Esophagus muscularis mucosa (tissue), 4 donors: ENCODE results near the gene DIAPH1. TPM values are rescaled to one million over a fixed set of nuclear protein-coding genes. Genes with fewer than 3 reads are reported as not detected.

ENCODE experiments used
- DNase-seq: peaks from one replicate; pipeline ENCODE4 v3.0.0-alpha.2; 2017; ENCODE audit errors: extremely low spot score
- H3K27ac ChIP-seq, 4 donors: fragments of 200-600 bp; sonication (generic); replicated peaks in 1 of 4; 1 replicate in 3 of 4; 2 replicates in 1 of 4; pipeline ENCODE4 v1.5.1; 2016 to 2019; ENCODE audit warnings: mild to moderate bottlenecking in 1 of 4
- H3K27me3 ChIP-seq, 4 donors: fragments of 200-600 bp; sonication (generic); one replicate each; pipeline versions ENCODE4 v1.5.1 to v1.6.0; 2016 to 2019
- H3K36me3 ChIP-seq, 4 donors: fragments of 200-600 bp; sonication (generic); one replicate each; pipeline ENCODE4 v1.5.1; 2016 to 2019
- H3K4me1 ChIP-seq, 4 donors: fragments of 200-600 bp; sonication (generic); one replicate each; pipeline ENCODE4 v1.5.1; 2016 to 2019
- H3K4me3 ChIP-seq, 4 donors: fragments of 200-600 bp; sonication (generic); 1 replicate in 2 of 4; 2 replicates in 2 of 4; pipeline ENCODE4 v1.5.1; 2016 to 2019; ENCODE audit warnings: mild to moderate bottlenecking in 4 of 4, moderate library complexity in 1 of 4
- H3K9me3 ChIP-seq, 4 donors: fragments of 200-600 bp; sonication (generic); 1 replicate in 3 of 4; 2 replicates in 1 of 4; pipeline ENCODE4 v1.5.1; 2016 to 2019
- EP300 ChIP-seq: sonication (generic); formaldehyde crosslinking; IDR thresholded peaks from one replicate; pipeline ENCODE4 v1.6.1; 2017; ENCODE audit warnings: antibody characterized with exemption
- POLR2A ChIP-seq: fragments of 450-650 bp; IDR thresholded peaks from one replicate; pipeline ENCODE4 v1.6.1; 2017; ENCODE audit warnings: antibody characterized with exemption, moderate library complexity, mild to moderate bottlenecking, low read depth
- POLR2AphosphoS5 ChIP-seq, 2 donors: sonication (generic); formaldehyde crosslinking; IDR thresholded peaks; one replicate each; pipeline ENCODE4 v1.6.1; 2017; ENCODE audit warnings: antibody characterized with exemption in 2 of 2
- WGBS: methylation state at CpG from one replicate; pipeline ENCODE4 v1.1.5; 2018; 5-methylcytosine and 5-hydroxymethylcytosine counted together
- intact Hi-C: fragments of 100-400 bp; cut with DNase I; formaldehyde crosslinking; loops from one replicate; pipeline ENCODE4 v1.15.1; 2023
- total RNA-seq, 4 donors: library from RNA; depleted of rRNA; stranded (reverse); fragments of >200 nt; gene quantifications; one replicate each; pipeline versions ENCODE4 v1.1.0 to v1.2.1, GENCODE V29; 2016
- TF ChIP-seq, protein P1 (sequence below), 3 experiments: fragments of 200-600 bp in 2 of 3; fragments of 450-650 bp in 1 of 3; sonication (generic) in 2 of 3; IDR thresholded peaks; one replicate each; pipeline ENCODE4 v1.5.1; 2017 to 2019; ENCODE audit warnings: antibody characterized with exemption in 3 of 3, mild to moderate bottlenecking in 2 of 3, moderate library complexity in 1 of 3

The DIAPH1 gene
- total RNA-seq, 4 donors from 2014 or later, result 34.1 to 53.0 (median 45.9) TPM

DNA sequence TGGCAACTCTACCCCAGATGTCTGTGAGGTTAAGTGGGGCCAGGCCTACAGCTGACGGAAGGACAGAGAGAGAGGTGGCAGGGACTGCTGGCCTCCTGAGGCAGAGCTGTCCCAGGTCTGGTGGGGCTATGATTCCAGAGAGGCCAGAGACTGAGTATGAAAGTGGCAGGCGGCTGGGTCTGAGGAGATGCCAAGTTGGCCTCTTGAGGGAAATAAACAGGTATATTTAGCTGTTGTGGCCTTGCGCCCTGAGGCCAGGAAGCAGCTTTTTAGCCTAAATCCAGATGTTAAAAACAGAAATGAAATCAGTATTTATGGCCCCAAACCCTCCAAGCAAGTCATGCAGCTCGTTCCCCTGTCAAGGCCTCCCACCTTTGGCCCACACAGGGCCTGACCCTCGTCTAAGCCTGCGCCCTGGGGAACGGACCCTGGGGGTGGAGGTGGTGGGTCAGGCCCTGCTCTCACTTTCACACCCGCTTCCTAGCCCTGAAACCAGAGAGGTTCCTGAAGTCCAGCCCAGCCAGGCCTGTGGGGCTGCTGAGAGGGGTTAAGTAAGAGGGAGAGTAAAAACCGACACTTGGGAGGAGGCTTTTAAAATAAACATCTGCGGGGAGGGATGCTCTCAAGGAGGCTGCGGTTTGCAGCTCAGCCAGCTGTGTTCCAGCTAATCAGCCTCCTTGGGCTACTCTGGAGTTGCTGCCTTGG, 111.3 kb downstream of the DIAPH1 start:
- Histone ChIP-seq H3K27me3 (no peaks in the 10 kb centered on the region), H3K27ac (peak overlapping the region; percentile 87 to 95 (median 92)), H3K9me3 (no peaks in the 10 kb centered on the region), H3K36me3 (peaks cover 3 to 63% (median 44%) of the 10 kb centered on the region in 4 donors), H3K4me3 (peak overlapping the region; percentile 36 to 56 (median 48)), H3K4me1 (peaks cover 44 to 49% (median 47%) of the 10 kb centered on the region in 4 donors)
- TF ChIP-seq EP300, result no peak
- TF ChIP-seq, protein P1, sequence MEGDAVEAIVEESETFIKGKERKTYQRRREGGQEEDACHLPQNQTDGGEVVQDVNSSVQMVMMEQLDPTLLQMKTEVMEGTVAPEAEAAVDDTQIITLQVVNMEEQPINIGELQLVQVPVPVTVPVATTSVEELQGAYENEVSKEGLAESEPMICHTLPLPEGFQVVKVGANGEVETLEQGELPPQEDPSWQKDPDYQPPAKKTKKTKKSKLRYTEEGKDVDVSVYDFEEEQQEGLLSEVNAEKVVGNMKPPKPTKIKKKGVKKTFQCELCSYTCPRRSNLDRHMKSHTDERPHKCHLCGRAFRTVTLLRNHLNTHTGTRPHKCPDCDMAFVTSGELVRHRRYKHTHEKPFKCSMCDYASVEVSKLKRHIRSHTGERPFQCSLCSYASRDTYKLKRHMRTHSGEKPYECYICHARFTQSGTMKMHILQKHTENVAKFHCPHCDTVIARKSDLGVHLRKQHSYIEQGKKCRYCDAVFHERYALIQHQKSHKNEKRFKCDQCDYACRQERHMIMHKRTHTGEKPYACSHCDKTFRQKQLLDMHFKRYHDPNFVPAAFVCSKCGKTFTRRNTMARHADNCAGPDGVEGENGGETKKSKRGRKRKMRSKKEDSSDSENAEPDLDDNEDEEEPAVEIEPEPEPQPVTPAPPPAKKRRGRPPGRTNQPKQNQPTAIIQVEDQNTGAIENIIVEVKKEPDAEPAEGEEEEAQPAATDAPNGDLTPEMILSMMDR (IDR thresholded peaks at IDR 0.05), result no peak
- TF ChIP-seq POLR2A, result no peak
- TF ChIP-seq POLR2AphosphoS5 (IDR thresholded peaks at IDR 0.05), result peak; percentile 44 to 54
- intact Hi-C loops, result no loop called here
- no peak for DNase-seq
- WGBS, result 36% methylated on average over 10 of the region's 11 CpGs

DNA sequence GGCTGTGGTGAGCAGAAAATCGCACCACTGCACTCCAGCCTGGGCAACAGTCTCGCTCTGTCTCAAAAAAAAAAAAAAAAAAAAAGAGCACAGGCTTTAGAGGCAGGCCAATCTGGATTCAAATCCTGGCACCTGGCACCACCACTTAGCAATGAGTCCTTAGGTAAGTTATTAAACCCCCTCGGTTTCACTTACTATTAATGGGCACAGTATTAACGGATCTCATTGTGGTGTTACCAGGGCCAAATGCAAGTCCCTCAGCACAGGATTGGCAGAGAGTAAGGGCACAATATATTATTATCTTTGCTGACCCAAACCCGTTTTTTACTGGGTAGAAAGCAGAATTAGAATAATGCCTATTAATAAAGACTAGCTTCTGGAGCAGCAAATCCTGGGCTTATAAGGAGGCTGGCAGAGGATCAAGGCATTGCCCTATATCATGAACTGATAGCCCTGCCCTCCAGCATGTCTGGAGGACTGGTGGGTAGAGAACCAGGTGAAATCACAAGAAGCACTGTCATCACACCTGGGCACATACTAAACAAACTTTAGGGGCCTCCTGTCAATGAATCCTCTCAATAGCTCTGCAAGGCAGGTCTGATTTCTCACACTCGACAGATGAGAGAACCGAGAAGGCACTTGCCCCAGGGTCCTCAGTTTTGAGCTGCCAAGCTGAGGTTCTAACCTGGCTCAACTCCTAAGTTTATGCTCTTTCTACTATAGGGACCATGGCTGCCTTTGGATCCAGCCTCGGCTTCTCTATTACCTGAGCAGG, 112.2 kb downstream of the DIAPH1 start:
- no peaks in the 10 kb centered on the region for H3K9me3 ChIP-seq
- TF ChIP-seq POLR2A (no peak), EP300 (no peak), POLR2AphosphoS5 (IDR thresholded peaks at IDR 0.05) (no peak)
- TF ChIP-seq, protein P1 (IDR thresholded peaks at IDR 0.05), result no peak
- H3K27ac ChIP-seq, result peak overlapping the region; percentile 87 to 95 (median 92)
- no peak overlapping the region for H3K4me3 ChIP-seq
- WGBS, result 83% methylated on average over 7 of the region's 8 CpGs
- DNase-seq, result no peak
- H3K27me3 ChIP-seq, result no peaks in the 10 kb centered on the region
- intact Hi-C loops, result no loop called here
- peaks cover 3 to 60% (median 43%) of the 10 kb centered on the region in 4 donors for H3K36me3 ChIP-seq
- peaks cover 38 to 42% (median 41%) of the 10 kb centered on the region in 4 donors for H3K4me1 ChIP-seq

DNA sequence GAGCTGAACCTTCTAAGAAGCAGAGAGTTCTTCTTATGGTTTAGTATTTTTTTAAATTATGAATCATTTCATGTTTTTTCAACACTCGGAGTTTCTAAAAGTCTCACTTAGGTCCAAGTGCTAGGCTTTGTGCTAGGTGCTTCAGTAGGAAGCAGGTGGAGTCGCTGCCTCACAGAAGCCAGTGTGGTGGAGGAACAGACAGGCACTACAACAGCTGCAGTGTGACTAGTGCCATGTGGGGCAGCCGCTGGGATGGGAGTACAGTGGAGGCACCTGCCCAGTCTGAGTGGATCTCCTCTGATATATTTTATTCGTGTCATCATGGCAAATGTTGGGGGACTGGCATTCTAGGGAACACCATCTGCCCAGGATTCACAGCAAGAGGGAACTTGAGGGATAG, 114.6 kb downstream of the DIAPH1 start:
- no peak for DNase-seq
- intact Hi-C loops, result no loop called here
- TF ChIP-seq POLR2A, result no peak
- TF ChIP-seq, protein P1 (IDR thresholded peaks at IDR 0.05), result no peak
- TF ChIP-seq POLR2AphosphoS5 (IDR thresholded peaks at IDR 0.05), result no peak
- no peak for TF ChIP-seq EP300

DNA sequence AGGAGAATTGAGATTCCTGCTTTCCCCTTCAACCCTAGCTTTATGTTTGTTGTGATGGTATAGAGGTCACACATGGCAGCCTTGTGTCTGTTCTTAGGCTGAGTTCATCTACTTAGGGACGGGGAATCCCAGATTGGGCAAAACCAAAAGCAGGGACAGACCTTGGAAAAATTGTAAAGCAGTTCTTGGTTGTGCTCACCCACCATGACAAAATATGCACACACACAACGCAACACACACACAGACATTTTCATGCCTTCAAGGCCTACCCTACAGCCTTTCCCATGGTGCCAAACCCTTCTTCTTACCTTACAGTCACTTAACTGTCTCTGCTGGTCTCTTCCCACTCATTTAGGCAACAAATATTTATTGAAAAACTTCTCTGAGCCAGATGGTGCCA, 115.1 kb downstream of the DIAPH1 start:
- H3K27me3 ChIP-seq, result no peaks in the 10 kb centered on the region
- peaks cover 3 to 47% (median 26%) of the 10 kb centered on the region in 4 donors for H3K36me3 ChIP-seq
- H3K9me3 ChIP-seq, result no peaks in the 10 kb centered on the region
- no peak overlapping the region for H3K27ac ChIP-seq
- intact Hi-C loops, result no loop called here
- TF ChIP-seq, protein P1 (IDR thresholded peaks at IDR 0.05), result no peak
- peaks cover 23 to 25% (median 24%) of the 10 kb centered on the region in 4 donors for H3K4me1 ChIP-seq
- no peak overlapping the region for H3K4me3 ChIP-seq
- no peak for DNase-seq
- 92% methylated on average over 2 of the region's 2 CpGs for WGBS

More for the DNA sequence above, 114.6 kb downstream of the DIAPH1 start:
- Histone ChIP-seq H3K4me3 (no peak overlapping the region), H3K4me1 (peaks cover 29 to 30% (median 30%) of the 10 kb centered on the region in 4 donors), H3K9me3 (no peaks in the 10 kb centered on the region), H3K27me3 (no peaks in the 10 kb centered on the region), H3K27ac (no peak overlapping the region), H3K36me3 (peaks cover 3 to 47% (median 26%) of the 10 kb centered on the region in 4 donors)
- 89% methylated on average over 4 of the region's 4 CpGs for WGBS
